MCF 10A (cell line): ENCODE data around the gene RAP1GAP. TPM values are rescaled to one million over a fixed set of nuclear protein-coding genes. Genes with fewer than 3 reads are reported as not detected.

Source experiments
- BruUV-seq: library from RNA; stranded (reverse); fragments of 400-500 nt; replicated peaks from 2 replicates; lab custom pipeline; 2021; lab: Mats Ljungman, UMichigan
- CTCF ChIA-PET: fragments of 300-600 bp; sonication (Branson Sonifier 250); formaldehyde crosslinking; extraction: SDS; loops from one replicate; lab custom pipeline; 2021; ENCODE audit warnings: antibody characterized with exemption, inconsistent platforms; lab: Yijun Ruan, JAX
- POLR2A ChIA-PET: fragments of 300-600, 350-650 bp; sonication (Branson Sonifier 250); formaldehyde crosslinking; extraction: SDS; loops from one replicate; lab custom pipeline; 2020; ENCODE audit warnings: antibody characterized with exemption, inconsistent platforms; lab: Yijun Ruan, JAX
- DNase-seq: peaks from one replicate; pipeline ENCODE4 v3.0.0-alpha.2; 2018; ENCODE audit not compliant: unreplicated experiment
- H3K27ac Mint-ChIP-seq: one replicate; pipeline ENCODE4 v1.8.0; 2022; ENCODE audit warnings: mild to moderate bottlenecking, low read depth, mixed read lengths; ENCODE audit not compliant: unreplicated experiment
- H3K27me3 Mint-ChIP-seq: one replicate; pipeline ENCODE4 v1.8.0; 2022; ENCODE audit warnings: mixed read lengths; ENCODE audit not compliant: insufficient read depth, unreplicated experiment
- H3K36me3 Mint-ChIP-seq: one replicate; pipeline ENCODE4 v1.8.0; 2022; ENCODE audit warnings: mild to moderate bottlenecking, moderate library complexity, mixed read lengths; ENCODE audit not compliant: insufficient read depth, unreplicated experiment
- H3K4me1 Mint-ChIP-seq: one replicate; pipeline ENCODE4 v1.8.0; 2022; ENCODE audit warnings: mixed read lengths; ENCODE audit not compliant: insufficient read depth, unreplicated experiment
- H3K4me3 Mint-ChIP-seq: one replicate; pipeline ENCODE4 v1.8.0; 2022; ENCODE audit warnings: mild to moderate bottlenecking, moderate library complexity, mixed read lengths; ENCODE audit not compliant: unreplicated experiment
- H3K9me3 Mint-ChIP-seq: one replicate; pipeline ENCODE4 v1.8.0; 2022; ENCODE audit warnings: mixed read lengths; ENCODE audit not compliant: unreplicated experiment
- CTCF ChIP-seq: fragments of 200-600 bp; IDR thresholded peaks from one replicate; pipeline ENCODE4 v1.8.0; 2022; ENCODE audit warnings: antibody characterized with exemption, mild to moderate bottlenecking; ENCODE audit not compliant: unreplicated experiment
- intact Hi-C: fragments of 100-400 bp; cut with micrococcal nuclease; formaldehyde crosslinking; loops from 2 replicates; pipeline ENCODE4 v1.14.1; 2022
- total RNA-seq: library from RNA; stranded (reverse); gene quantifications from 2 replicates; pipeline ENCODE4 v1.2.3, GENCODE V29; 2022

Gene RAP1GAP
- total RNA-seq, 1 experiment from 2014 or later: not detected

- no peaks in the 10 kb centered on the region for H3K27me3 Mint-ChIP-seq
- DNase-seq: no peak
- H3K36me3 Mint-ChIP-seq: peaks cover 98% of the 10 kb centered on the region
- no peaks in the 10 kb centered on the region for H3K9me3 Mint-ChIP-seq
- BruUV-seq: no TSS peak
- no peak overlapping the region for H3K4me3 Mint-ChIP-seq
- CTCF ChIA-PET: interaction anchor here (0.6 to 0.7 kb wide), 2 partner anchors 25 to 333 kb away, joined by 3 to 5 read pairs; no protein-coding TSS in a partner anchor
- intact Hi-C loops: no loop called here
- H3K4me1 Mint-ChIP-seq: no peaks in the 10 kb centered on the region
- no peak for TF ChIP-seq CTCF
- POLR2A ChIA-PET: no interaction called here
- no peak overlapping the region for H3K27ac Mint-ChIP-seq
Measured at GRCh38 chr1:21689661-21690372, 20.7 kb upstream of the RAP1GAP start.

GRCh38 chr1:21687081-21687529 lies 17.9 kb upstream of the RAP1GAP start:
- H3K36me3 Mint-ChIP-seq: peaks cover 95% of the 10 kb centered on the region
- no peaks in the 10 kb centered on the region for H3K9me3 Mint-ChIP-seq
- no peak for DNase-seq

GRCh38 chr1:21685946-21686678 lies 17.0 kb upstream of the RAP1GAP start:
- no peak overlapping the region for H3K27ac Mint-ChIP-seq
- CTCF ChIA-PET: interaction anchor here (0.7 kb wide), 3 partner anchors 12 to 453 kb away, joined by 3 read pairs; no protein-coding TSS in a partner anchor
- no TSS peak for BruUV-seq
- H3K4me1 Mint-ChIP-seq: no peaks in the 10 kb centered on the region
- H3K4me3 Mint-ChIP-seq: no peak overlapping the region
- POLR2A ChIA-PET: no interaction called here
- H3K27me3 Mint-ChIP-seq: no peaks in the 10 kb centered on the region
- H3K9me3 Mint-ChIP-seq: no peaks in the 10 kb centered on the region
- peaks cover 85% of the 10 kb centered on the region for H3K36me3 Mint-ChIP-seq
- TF ChIP-seq CTCF: no peak
- intact Hi-C loops: no loop called here
- no peak for DNase-seq

More at GRCh38 chr1:21687081-21687529, 17.9 kb upstream of the RAP1GAP start:
- ChIA-PET CTCF (interaction anchor here (0.5 to 0.7 kb wide), 2 partner anchors 17 to 454 kb away, joined by 3 to 5 read pairs; no protein-coding TSS in a partner anchor), POLR2A (no interaction called here)
- no TSS peak for BruUV-seq
- TF ChIP-seq CTCF: no peak
- Mint-ChIP-seq H3K4me1 (no peaks in the 10 kb centered on the region), H3K27me3 (no peaks in the 10 kb centered on the region), H3K27ac (no peak overlapping the region), H3K4me3 (no peak overlapping the region)
- intact Hi-C loops: no loop called here

GRCh38 chr1:21681426-21681825 lies 12.3 kb upstream of the RAP1GAP start:
- no peak for DNase-seq
- intact Hi-C loops: no loop called here
- Mint-ChIP-seq H3K9me3 (no peaks in the 10 kb centered on the region), H3K36me3 (peaks cover 82% of the 10 kb centered on the region), H3K27me3 (no peaks in the 10 kb centered on the region), H3K4me3 (no peak overlapping the region), H3K4me1 (no peaks in the 10 kb centered on the region), H3K27ac (no peak overlapping the region)
- no peak for TF ChIP-seq CTCF
- no TSS peak for BruUV-seq
- POLR2A ChIA-PET: no interaction called here
- CTCF ChIA-PET: no interaction called here
